NCI-H82 (cell line): ENCODE data around the gene FRMD6.
"Not testable (repeated sequence)": the region's sequence is repeated elsewhere in the genome, so short reads cannot be mapped to it uniquely, and the experiment has no call there.

Source experiments
- DNase-seq: peaks from one replicate; lab custom pipeline; 2025; lab: John Stamatoyannopoulos, UW

Gene FRMD6

DNA sequence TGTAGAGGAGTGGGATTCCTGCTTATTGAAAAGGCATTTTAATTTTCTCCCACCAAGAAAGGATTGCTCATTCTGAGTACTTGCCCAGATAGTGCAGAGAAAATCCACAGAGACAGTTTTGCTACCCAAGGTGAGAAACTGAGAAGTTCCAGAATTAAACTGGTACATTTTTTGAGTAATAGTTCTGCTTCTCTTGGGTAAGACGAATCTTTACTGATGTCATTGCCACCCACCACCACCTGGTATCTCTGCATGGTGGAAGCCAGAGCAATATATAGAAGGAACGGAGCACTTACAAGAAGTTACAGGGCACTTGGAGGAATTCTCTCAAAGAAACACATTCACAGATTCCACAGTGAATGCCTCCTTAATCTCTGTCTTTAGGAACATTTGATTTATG lies 20.7 kb upstream of the FRMD6 start:
- no peak for DNase-seq

GRCh38 chr14:51633298-51633697 lies 18.4 kb upstream of the FRMD6 start:
- not testable (repeated sequence) for DNase-seq

DNA sequence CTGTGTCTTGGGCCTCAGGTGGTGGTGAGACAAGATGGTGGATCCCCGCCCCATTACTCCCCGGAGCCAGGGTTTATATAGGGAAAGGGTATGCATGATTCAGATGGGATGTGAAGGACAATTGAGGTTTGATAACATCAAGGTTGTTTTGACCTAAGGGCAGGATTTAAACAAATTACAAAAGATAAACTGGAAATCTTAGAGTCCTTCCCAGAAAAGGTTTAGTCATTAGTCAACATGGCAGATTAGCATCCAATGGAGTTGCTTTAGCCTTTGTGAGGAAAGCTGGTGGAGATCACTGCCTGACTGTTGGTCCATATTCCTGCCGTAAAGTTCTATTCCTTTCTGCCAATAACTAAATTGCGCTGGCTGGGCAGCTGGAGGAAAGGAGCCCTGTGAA lies 15.6 kb upstream of the FRMD6 start:
- no peak for DNase-seq

GRCh38 chr14:51638071-51638944 lies 13.4 kb upstream of the FRMD6 start:
- no peak for DNase-seq

DNA sequence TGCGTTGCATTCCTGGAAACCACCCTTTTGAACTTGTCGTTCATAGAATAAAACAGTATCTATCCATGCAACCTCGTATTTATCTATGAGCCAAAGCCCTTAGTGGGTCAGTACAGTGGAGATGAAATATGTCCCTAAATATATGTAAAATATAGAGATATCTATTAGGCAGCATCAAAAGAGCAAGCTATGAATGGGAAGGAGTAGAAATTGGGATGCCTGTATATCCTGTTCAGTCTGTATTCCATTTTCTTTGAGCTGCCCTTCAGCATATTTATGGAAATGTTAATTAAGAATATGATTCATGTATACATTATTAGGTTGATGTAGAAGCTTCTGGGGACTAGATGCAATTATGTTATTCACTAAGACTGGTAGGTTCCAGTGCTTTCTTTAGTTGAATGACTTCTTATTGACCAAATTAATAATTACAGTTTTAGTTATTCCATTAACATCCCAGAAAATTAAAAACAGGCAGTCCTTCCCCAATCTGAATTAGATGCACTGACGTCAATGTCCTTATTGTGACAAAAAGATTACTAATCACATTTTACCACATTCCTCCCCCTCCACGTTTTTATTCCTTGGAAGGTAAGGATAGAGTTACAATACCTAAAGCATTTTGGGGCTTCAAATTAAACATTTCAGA lies 11.9 kb upstream of the FRMD6 start:
- DNase-seq, result no peak

- no peak for DNase-seq
Measured at GRCh38 chr14:51643140-51643539, 8.6 kb upstream of the FRMD6 start.

- no peak for DNase-seq
Measured at GRCh38 chr14:51644217-51644933, 7.3 kb upstream of the FRMD6 start.

DNA sequence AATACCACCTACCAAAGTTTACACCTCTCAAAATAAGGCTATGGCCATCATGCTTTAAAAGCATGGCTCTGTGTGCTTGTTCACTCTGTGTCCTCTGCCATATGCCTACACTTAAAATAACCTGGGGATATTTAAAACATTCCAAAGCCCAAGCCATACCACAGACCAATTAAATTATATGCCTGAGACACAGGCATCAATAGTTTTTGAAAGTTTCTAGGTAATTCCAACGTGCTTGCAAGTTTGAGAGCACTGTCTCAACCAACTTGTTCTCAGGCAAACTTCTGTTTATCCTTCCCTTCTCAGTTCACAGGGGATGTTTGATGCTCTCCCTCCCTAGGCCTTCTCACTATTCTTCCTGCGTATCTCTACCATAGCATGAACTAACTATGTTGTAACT lies 3.4 kb upstream of the FRMD6 start:
- DNase-seq, result no peak

DNA sequence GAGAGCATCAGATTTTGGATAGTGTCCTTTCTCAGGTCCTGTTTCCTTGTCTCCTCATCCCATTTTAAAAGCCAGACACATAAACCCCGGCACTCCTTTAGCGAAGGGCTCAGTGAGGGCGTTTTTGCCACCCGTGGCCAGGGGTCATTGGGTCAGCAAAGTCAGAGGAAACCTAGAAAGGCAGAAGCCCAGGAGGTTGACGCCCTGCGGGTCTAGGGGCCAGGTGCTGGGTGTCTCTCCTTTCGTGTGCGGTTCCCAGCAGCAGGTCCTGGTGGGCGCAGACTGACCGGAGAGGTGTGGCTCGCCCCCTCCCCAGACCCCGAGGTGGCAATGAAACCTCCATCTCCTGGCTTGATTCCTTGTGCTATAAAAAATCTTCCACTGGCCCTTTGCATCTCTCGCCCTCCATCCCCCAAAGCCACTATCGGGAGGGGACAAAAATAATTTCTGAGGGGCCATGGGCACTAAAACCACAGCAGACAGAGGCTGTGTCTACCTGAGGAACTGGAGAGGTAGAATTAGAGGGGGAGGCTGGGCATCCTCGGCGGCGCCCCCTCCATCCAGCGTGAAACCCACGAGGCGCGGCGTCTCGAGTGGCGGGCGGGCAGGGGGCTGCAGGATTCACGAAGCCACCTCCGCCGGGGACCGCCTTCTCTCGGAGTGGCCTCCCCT lies 858 bp upstream of the FRMD6 start:
- peak; percentile 18 for DNase-seq

GRCh38 chr14:51652168-51653078 lies 713 bp downstream of the FRMD6 start:
- DNase-seq, result no peak

GRCh38 chr14:51653079-51653774 lies 1.5 kb downstream of the FRMD6 start:
- no peak for DNase-seq

GRCh38 chr14:51653775-51654532 lies 2.2 kb downstream of the FRMD6 start:
- DNase-seq, result no peak

- DNase-seq, result no peak
Measured at GRCh38 chr14:51654533-51654845, 2.8 kb downstream of the FRMD6 start.

- no peak for DNase-seq
Measured at GRCh38 chr14:51657762-51658161, 6.1 kb downstream of the FRMD6 start.

GRCh38 chr14:51658441-51659173 lies 6.9 kb downstream of the FRMD6 start:
- no peak for DNase-seq

GRCh38 chr14:51660741-51661140 lies 9.0 kb downstream of the FRMD6 start:
- DNase-seq, result no peak

DNA sequence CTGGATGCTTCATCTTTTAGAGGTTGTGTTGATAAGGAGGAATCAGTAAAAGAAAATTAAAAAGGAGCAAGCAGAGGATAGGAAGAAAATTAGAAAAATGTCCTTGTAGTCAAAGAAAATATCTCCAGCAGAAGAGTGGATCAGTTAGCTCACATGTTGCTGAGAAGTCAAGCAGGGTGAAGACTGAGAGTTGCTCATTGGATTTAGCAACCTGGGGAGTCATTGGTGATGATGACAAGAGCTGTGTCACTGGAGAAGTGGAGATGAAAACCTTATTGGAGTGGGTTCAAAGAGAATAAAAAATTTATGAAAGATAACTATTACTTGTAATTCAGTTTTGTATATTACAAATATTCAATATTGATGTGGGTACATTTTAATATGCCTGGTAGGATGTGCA lies 9.8 kb downstream of the FRMD6 start:
- no peak for DNase-seq

GRCh38 chr14:51663783-51664326 lies 12.1 kb downstream of the FRMD6 start:
- no peak for DNase-seq

- no peak for DNase-seq
Measured at GRCh38 chr14:51666070-51666469, 14.4 kb downstream of the FRMD6 start.
